Fibroblast of pulmonary artery (primary cell): ENCODE data around the gene IL1RAPL1.

ENCODE experiments used
- DNase-seq: peaks from one replicate; pipeline ENCODE4 v3.0.0-alpha.2; 2010; ENCODE audit warnings: low read depth
- H3K4me3 ChIP-seq: replicated peaks from 2 replicates; pipeline ENCODE4 v1.5.1; 2011; ENCODE audit warnings: low read depth, mild to moderate bottlenecking, control low read depth, low read length, moderate library complexity
- CTCF ChIP-seq: IDR thresholded peaks from 2 replicates; pipeline ENCODE4 v1.5.1; 2011; ENCODE audit warnings: mild to moderate bottlenecking, control low read depth, low read length, inconsistent platforms; ENCODE audit errors: missing control alignments

Gene IL1RAPL1

DNA sequence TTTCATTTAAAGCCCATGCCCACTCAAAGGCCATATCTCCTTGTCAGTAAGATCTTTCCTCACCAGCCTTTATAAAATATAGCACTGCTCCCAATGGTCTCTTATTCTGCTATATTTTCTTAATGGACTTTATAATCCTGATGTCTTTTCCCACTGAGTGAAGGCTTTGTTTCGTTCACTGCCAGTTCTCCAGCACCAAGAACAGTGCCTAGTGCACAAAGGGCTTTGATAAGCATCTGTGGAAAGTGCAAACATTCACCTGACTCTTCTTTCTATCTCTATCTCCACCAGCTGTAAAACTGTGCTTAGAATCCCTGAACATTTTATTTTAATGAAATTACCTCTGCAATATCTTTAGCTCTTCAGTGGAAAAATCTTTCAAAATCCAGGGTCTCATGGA lies 1054.2 kb downstream of the IL1RAPL1 start:
- no peak for DNase-seq
- no peak overlapping the region for H3K4me3 ChIP-seq
- TF ChIP-seq CTCF, result no peak

DNA sequence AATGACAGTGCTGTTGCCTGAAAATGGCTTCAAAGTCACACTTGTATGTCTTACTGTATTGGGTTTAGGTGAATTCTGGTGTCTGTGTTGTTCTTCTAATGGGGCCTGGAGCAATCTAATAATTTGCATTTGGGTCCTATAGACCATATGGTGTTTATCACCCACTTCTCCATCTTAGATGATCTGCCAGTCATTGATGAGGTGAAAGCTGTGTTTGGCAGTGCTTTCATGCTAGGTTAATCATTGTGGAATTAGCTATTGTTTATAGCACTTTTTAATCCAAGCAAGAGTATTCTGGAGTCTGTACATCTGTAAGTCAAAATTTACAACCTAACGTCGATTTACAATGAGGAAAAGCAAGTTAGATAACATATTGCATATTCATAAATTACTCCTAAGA lies 1055.9 kb downstream of the IL1RAPL1 start:
- TF ChIP-seq CTCF, result no peak

GRCh38 chrX:29648161-29648560 lies 1060.9 kb downstream of the IL1RAPL1 start:
- no peak for DNase-seq
- H3K4me3 ChIP-seq, result no peak overlapping the region
- no peak for TF ChIP-seq CTCF

More for the DNA sequence above, 1055.9 kb downstream of the IL1RAPL1 start:
- no peak overlapping the region for H3K4me3 ChIP-seq
- no peak for DNase-seq

DNA sequence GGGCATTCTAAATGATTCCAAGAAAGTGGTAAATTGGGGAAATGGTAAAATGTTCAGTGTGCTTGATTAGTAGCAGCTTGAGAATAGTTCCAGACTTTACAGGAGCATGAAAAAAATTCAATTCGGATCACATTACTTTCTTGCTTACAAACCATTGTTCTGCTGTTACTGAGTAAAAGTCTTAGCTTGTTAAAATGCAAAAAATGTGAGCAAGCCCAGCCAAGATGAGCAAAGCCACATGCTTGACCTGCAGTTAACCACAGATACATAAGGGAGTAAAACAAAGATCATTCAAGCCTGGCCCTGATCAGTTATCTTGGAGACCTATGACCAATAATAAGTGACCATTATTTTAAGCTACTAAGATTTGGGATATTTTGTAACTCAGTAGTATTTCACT lies 1065.2 kb downstream of the IL1RAPL1 start:
- no peak overlapping the region for H3K4me3 ChIP-seq
- DNase-seq, result peak; percentile 70
- no peak for TF ChIP-seq CTCF

GRCh38 chrX:29653721-29654120 lies 1066.5 kb downstream of the IL1RAPL1 start:
- DNase-seq, result no peak
- H3K4me3 ChIP-seq, result no peak overlapping the region
- no peak for TF ChIP-seq CTCF

GRCh38 chrX:29659911-29660310 lies 1072.7 kb downstream of the IL1RAPL1 start:
- DNase-seq, result no peak
- no peak for TF ChIP-seq CTCF
- no peak overlapping the region for H3K4me3 ChIP-seq

DNA sequence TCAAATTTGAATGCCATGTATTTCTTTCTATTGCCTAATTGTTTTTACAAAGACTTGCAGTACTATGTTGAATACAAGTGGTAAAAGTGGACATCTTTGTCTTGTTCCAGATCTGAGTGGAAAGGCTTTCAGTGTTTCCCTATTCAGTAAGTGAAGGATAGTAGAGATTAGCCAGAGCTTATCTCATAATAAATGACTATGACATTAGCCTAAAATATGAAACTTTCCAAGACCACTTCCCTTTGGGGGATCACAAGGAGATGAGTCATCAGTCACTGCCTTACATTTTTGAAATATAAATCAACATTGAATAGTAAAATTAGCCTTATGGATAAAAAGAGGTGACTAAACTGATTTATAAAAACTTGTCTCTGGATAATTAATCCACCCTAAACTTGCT lies 1074.0 kb downstream of the IL1RAPL1 start:
- no peak overlapping the region for H3K4me3 ChIP-seq
- no peak for TF ChIP-seq CTCF
- DNase-seq, result peak; percentile 53
